DMS153 (cell line): Measurements from ENCODE around the gene ERBB4.

Experiments
- DNase-seq: peaks from one replicate; lab custom pipeline; 2025; lab: John Stamatoyannopoulos, UW

ERBB4 gene

GRCh38 chr2:211413746-211414145 is 1124.9 kb downstream of the ERBB4 start:
- DNase-seq, result no peak

GRCh38 chr2:211408483-211408891 is 1130.1 kb downstream of the ERBB4 start:
- DNase-seq, result peak; percentile 31

GRCh38 chr2:211407076-211407475 is 1131.5 kb downstream of the ERBB4 start:
- DNase-seq, result no peak

GRCh38 chr2:211405036-211405435 is 1133.6 kb downstream of the ERBB4 start:
- DNase-seq, result no peak

- DNase-seq, result no peak
These were observed 1134.5 kb downstream of the ERBB4 start for GRCh38 chr2:211404098-211404497.

- DNase-seq, result no peak
These were observed 1137.3 kb downstream of the ERBB4 start for GRCh38 chr2:211401328-211401727.

GRCh38 chr2:211397764-211398163 is 1140.8 kb downstream of the ERBB4 start:
- no peak for DNase-seq

- peak; percentile 76 for DNase-seq
These were observed 1141.8 kb downstream of the ERBB4 start for GRCh38 chr2:211396815-211397214.

GRCh38 chr2:211391189-211391567 is 1147.4 kb downstream of the ERBB4 start:
- no peak for DNase-seq

- DNase-seq, result no peak
These were observed 1147.9 kb downstream of the ERBB4 start for GRCh38 chr2:211390536-211391188.

- DNase-seq, result no peak
These were observed 1150.9 kb downstream of the ERBB4 start for GRCh38 chr2:211387734-211388133.

GRCh38 chr2:211380041-211380440 is 1158.6 kb downstream of the ERBB4 start:
- no peak for DNase-seq

- no peak for DNase-seq
These were observed 1162.2 kb downstream of the ERBB4 start for GRCh38 chr2:211376410-211376809.

GRCh38 chr2:211373203-211373602 is 1165.4 kb downstream of the ERBB4 start:
- no peak for DNase-seq

- no peak for DNase-seq
These were observed 1167.1 kb downstream of the ERBB4 start for GRCh38 chr2:211371465-211371864.

- no peak for DNase-seq
These were observed 1170.1 kb downstream of the ERBB4 start for GRCh38 chr2:211368467-211368866.

GRCh38 chr2:211367711-211368110 is 1170.9 kb downstream of the ERBB4 start:
- DNase-seq, result no peak

- no peak for DNase-seq
These were observed 1171.3 kb downstream of the ERBB4 start for GRCh38 chr2:211367293-211367692.

GRCh38 chr2:211364911-211365310 is 1173.7 kb downstream of the ERBB4 start:
- DNase-seq, result no peak

- DNase-seq, result no peak
These were observed 1177.2 kb downstream of the ERBB4 start for GRCh38 chr2:211361383-211361782.

GRCh38 chr2:211359347-211359746 is 1179.3 kb downstream of the ERBB4 start:
- no peak for DNase-seq

- no peak for DNase-seq
These were observed 1180.1 kb downstream of the ERBB4 start for GRCh38 chr2:211358504-211358903.

- no peak for DNase-seq
These were observed 1184.1 kb downstream of the ERBB4 start for GRCh38 chr2:211354481-211354880.

GRCh38 chr2:211351987-211352386 is 1186.6 kb downstream of the ERBB4 start:
- DNase-seq, result peak; percentile 24
